GM19395 (cell line): Measurements from ENCODE around the gene ARFRP1.
"Not testable (repeated sequence)": the region's sequence is repeated elsewhere in the genome, so short reads cannot be mapped to it uniquely, and the experiment has no call there.

Experiments
- ATAC-seq: cut with Tn5 transposase; IDR thresholded peaks from one replicate; pipeline ENCODE4 v1.9.1; 2021; ENCODE audit warnings: mild to moderate bottlenecking, moderate library complexity; ENCODE audit not compliant: unreplicated experiment

Gene ARFRP1

GRCh38 chr20:63679799-63680305 lies 27.9 kb downstream of the ARFRP1 start:
- ATAC-seq = no peak

DNA sequence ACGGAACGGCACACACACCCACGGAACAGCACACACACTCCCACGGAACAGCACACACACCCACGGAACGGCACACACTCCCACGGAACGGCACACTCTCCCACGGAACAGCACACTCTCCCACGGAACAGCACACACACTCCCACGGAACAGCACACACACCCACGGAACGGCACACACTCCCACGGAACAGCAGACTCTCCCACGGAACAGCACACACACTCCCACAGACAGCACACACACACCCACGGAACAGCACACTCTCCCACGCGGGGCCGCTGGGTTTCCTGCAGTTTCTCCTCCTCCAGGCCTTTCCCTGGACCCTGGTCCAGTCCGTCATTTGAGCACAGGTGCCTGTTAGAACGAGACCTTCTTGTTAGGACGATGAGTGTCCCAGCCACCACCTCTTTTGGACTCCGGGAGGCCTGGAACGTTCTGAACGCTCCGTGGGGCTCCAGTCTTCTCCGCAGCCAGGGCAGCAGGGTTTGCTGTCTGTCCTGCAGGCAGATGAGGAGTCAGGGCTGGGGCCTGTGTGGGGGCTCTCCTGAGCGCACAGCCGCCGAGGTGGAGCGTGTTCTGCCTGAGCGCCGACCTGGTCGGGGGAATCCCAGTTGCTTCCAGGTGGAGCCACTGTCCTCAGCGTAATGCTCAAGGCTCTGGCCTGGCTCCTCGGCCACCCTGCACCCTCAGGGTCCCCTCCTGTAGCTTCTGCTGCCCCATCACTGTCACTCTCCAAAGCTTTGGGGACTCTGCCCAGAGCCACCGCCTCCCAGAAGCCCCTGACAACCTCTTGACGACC lies 28.9 kb downstream of the ARFRP1 start:
- ATAC-seq = no peak

GRCh38 chr20:63678071-63678470 lies 29.7 kb downstream of the ARFRP1 start:
- no peak for ATAC-seq

DNA sequence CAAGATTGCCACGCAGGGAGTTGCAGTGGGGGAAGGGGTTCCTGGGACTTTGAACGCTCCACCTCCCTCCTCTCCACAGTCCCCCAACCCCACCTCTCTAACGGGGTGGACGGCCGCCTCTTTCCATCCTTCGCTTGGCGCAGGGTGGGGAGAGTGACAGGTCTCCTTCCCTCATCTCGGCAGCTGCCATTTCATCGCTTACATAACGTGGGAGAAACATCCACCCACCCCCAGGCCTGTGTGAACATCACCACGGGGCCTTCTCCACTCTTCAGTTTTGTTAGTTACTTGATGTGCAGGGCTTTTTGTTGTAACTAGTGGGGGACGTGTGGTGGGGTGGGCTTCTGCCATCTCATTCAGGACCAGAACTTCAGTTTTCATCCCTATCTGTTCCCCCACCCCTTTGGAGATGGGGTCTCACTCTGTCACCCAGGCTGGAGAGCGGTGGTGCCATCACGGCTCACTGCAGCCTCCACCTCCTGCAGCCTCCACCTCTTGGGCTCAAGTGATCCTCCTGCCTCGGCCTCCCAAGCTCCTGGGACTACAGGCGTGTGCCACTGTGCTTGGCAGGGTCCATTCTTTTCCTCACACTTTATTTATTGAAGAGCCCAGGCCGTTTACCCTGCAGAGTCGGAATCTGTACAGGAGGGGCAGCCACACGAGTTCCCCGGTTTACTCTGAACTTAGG lies 32.0 kb downstream of the ARFRP1 start:
- ATAC-seq = no peak

- ATAC-seq = no peak
Measured at GRCh38 chr20:63673951-63674350, 33.8 kb downstream of the ARFRP1 start.

- ATAC-seq = no peak
Measured at GRCh38 chr20:63672666-63673065, 35.1 kb downstream of the ARFRP1 start.

DNA sequence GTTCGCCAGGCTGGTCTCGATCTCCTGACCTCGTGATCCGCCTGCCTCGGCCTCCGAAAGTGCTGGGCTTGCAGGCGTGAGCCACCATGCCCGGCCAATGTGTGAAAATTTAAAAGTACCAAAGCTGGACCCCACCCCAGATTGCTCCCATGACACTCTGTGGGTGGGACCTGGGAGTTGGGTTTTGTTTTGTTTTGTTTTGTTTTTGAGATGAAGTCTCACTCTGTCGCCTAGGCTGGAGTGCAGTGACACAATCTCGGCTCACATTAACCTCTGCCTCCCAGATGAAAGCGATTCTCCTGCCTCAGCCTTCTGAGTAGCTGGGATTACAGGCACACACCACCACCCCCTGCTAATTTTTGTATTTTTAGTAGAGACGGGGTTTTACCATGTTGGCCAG lies 36.1 kb downstream of the ARFRP1 start:
- ATAC-seq = not testable (repeated sequence)

GRCh38 chr20:63668351-63668750 lies 39.4 kb downstream of the ARFRP1 start:
- ATAC-seq = no peak

DNA sequence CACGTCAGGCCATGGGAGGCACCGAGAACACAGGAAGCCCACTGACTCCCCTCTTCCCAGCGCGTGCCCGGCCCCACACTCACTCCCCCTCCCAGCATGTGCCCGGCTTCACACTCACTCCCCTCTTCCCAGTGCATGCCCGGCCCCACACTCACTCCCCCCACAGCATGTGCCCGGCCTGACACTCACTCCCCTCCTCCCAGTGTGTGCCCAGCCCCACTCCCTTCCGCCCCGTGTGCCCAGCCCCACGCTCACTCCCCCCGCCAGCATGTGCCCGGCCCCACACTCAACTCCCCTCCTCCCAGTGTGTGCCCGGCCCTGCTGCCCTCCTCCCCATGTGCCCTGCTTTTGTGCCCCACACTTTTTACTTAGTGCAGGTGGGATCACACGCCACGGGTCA lies 39.9 kb downstream of the ARFRP1 start:
- ATAC-seq = no peak

- ATAC-seq = no peak
Measured at GRCh38 chr20:63665708-63666107, 42.1 kb downstream of the ARFRP1 start.

GRCh38 chr20:63664861-63665594 lies 42.7 kb downstream of the ARFRP1 start:
- no peak for ATAC-seq

DNA sequence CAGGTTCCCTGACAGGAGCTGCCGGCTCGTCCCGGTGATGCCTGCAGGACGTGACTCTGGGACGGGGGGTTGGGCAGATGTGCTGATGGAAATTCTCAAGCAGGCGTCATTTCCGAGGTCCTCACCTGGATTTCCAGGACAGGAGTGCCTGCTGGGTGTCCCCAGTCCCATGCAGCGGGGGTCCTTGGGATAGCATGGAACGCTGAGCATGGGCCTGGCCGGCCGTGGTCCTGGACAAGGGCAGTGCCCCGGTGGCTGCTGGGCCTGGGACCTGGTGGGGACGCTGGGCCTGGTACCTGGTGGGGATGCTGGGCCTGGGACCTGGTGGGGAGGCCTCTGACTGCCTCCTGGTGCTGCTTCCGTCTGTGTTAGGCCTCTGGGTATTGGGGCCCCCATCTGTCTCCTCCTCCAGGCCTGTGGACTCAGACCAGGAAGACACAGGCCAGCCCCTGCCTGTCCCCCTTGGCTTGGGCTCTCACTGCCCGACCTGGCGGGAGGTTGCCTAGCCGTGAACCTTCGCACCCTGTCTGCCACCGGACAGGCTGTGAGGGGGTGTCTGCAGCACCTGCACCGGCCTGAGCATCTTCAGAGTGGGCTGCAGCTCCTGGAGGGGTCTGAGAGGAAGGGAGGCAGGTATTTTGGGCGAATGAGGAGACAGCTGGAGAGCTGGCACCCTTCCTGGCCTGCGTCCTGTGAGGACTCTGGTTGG lies 43.5 kb downstream of the ARFRP1 start:
- ATAC-seq = no peak

DNA sequence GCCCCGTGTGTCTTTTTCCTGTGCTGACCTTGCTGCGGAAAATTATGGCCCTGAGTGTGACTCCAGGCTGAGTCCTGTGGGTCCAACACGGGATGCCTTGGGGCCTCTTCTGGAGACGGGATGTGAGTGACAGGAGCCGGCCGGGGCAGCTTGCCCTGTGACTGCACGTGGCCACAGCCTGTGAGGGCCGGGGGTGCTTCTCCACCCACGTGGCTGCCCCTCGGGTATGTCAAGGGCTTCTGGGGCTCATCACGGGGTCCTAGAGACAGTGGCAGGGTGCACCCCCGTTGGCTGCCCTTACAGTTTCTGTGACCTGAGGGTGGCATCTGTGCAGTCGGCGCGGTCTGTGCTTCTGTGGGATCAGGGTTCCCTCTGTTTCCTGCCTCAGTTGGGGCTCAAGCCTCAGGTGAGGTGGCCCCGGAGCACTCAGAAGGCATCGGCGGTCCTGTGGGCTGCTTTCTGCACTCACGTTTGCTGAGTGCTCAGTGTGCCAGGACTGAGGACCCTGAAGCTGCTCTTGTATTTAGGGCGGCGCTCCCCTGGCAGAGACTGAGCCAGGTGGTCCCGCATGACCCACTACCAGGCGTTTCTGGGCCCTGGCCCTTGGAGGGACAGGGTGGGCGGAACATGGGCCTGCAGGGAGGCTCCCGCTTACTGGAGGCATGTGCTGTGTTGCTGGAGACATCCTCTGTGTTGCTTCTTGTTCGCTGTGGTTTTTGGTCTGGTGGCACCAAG lies 44.3 kb downstream of the ARFRP1 start:
- ATAC-seq = no peak

GRCh38 chr20:63662813-63663189 lies 45.0 kb downstream of the ARFRP1 start:
- ATAC-seq = no peak

DNA sequence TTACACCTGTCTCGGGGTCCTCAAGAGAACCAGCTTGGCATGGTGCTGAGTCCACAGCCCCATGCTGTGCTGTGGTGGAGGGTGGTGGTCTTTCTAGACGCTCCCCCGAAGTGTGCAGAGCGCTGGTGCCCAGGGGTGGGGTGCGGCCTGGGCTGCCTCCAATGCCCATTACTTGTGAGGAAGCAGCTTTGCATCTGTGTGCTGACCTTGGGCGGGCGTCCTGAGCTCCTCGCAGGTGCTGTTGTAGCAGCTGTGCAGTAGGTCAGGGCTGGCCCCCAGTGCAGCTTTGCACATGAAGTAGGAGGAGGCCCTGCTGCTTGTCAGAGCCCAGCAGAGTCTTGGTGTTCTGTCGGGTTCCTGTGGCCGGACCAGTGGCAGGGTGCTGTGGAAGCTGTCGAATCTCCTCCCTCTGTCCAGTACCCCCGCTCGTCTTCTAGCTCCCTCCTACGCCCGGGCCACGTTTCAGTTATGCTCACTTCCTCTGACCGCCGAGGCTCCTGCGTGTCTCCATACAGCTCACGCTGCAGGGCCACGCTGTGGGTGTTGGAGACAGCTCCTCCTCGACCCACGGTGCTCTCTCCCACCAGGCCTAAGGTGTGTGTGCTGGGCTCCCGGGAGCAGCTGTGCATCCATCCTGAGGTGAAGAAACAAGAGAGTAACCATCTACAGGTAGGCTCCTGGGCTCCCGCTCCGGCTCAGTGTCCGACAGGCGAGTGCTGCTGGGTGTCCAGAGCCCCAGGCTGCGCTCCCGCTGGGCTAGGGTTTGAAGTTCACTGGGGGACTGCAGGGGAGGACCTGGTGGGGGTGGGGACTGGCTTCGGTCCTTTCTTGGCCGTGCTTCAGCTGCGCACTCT lies 45.6 kb downstream of the ARFRP1 start:
- no peak for ATAC-seq

DNA sequence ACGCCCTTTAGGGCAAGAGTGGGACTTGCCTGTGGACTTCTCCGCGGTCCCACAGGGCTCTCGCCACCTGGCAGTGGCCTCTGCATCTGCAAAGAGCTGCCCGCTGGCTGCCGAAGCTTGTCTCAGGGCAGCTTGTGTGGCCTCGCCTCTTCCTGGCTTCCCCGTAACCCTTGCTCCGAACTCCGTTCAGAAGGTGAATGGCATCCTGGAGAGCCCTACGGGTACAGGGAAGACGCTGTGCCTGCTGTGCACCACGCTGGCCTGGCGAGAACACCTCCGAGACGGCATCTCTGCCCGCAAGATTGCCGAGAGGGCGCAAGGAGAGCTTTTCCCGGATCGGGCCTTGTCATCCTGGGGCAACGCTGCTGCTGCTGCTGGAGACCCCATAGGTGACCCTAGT lies 46.7 kb downstream of the ARFRP1 start:
- ATAC-seq = no peak

DNA sequence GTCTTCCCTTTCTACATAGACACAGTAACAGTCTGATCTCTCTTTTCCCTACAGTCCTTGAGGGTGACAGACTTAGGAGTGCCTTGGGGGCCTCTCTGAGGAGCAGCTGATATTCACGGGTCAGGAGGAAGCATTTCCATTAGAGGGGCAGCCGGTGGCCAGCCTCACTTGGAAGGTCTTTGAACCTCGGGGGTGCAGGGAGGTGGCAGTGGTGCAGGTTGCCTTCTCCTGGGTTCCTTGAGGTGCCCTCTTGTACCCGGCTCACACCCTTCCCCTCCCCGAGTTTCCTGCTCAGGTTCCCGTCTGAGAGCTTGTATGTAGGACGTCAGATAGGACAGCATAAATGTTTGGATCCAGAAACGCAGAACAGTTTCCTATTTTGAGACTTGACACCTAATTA lies 47.2 kb downstream of the ARFRP1 start:
- ATAC-seq = no peak

- ATAC-seq = not testable (repeated sequence)
Measured at GRCh38 chr20:63660174-63660573, 47.6 kb downstream of the ARFRP1 start.

- no peak for ATAC-seq
Measured at GRCh38 chr20:63659370-63659769, 48.4 kb downstream of the ARFRP1 start.
